T-helper 1 cell treated with Interleukin-12 subunit alpha and Interleukin-12 subunit beta and Interleukin-4 antibody, amounts not matched to agents 30 ng/mL and 1 ng/mL, for 36 hours (primary cell): Measurements from ENCODE around the gene KLHL33. TPM values are rescaled to one million over a fixed set of nuclear protein-coding genes. Genes with fewer than 3 reads are reported as not detected.

Experiments
- intact Hi-C: fragments of 100-400 bp; cut with micrococcal nuclease; formaldehyde crosslinking; loops from one replicate; pipeline ENCODE4 v1.15.1; 2024
- total RNA-seq: library from RNA; stranded (reverse); gene quantifications from 2 replicates; pipeline ENCODE4 v1.2.3, GENCODE V29; 2022

The KLHL33 gene
- total RNA-seq, 1 donor from 2014 or later: not detected

- intact Hi-C loops: no loop called here
Measured at GRCh38 chr14:20418501-20418909, 17.5 kb downstream of the KLHL33 start.

GRCh38 chr14:20417250-20418186 is 18.4 kb downstream of the KLHL33 start:
- intact Hi-C loops: no loop called here

- intact Hi-C loops: no loop called here
Measured at GRCh38 chr14:20416223-20416622, 19.7 kb downstream of the KLHL33 start.

- intact Hi-C loops: loop anchor here (1.0 kb wide), 1 partner anchor 194 kb away; no protein-coding TSS in a partner anchor
Measured at GRCh38 chr14:20415782-20416206, 20.2 kb downstream of the KLHL33 start.

- intact Hi-C loops: loop anchor here (1.0 to 2.0 kb wide), 10 partner anchors 28 to 577 kb away; partner anchors contain the start of genes APEX1, CCNB1IP1, PARP2 and PIP4P1
Measured at GRCh38 chr14:20413744-20414082, 22.3 kb downstream of the KLHL33 start.

GRCh38 chr14:20412876-20413743 is 22.9 kb downstream of the KLHL33 start, which contains the start of gene TEP1:
Gene TEP1 (minus strand): TSS chr14:20413501. CDS start chr14:20408439, 5,062 bp downstream.
- intact Hi-C loops: loop anchor here (1.0 to 2.0 kb wide), 13 partner anchors 12 to 578 kb away; partner anchors contain the start of genes APEX1, CCNB1IP1, PARP2 and PIP4P1

- intact Hi-C loops: loop anchor here (1.0 to 2.0 kb wide), 7 partner anchors 11 to 578 kb away; partner anchors contain the start of genes CCNB1IP1 and TTC5
Measured at GRCh38 chr14:20412411-20412810, 23.6 kb downstream of the KLHL33 start.

- intact Hi-C loops: no loop called here
Measured at GRCh38 chr14:20409226-20409625, 26.7 kb downstream of the KLHL33 start.

GRCh38 chr14:20403521-20403920 is 32.4 kb downstream of the KLHL33 start:
- intact Hi-C loops: no loop called here

GRCh38 chr14:20400965-20401593 is 34.9 kb downstream of the KLHL33 start:
- intact Hi-C loops: loop anchor here (1.0 to 2.0 kb wide), 2 partner anchors 11 to 54 kb away; partner anchors contain the start of genes APEX1 and OSGEP

GRCh38 chr14:20400589-20400964 is 35.4 kb downstream of the KLHL33 start:
- intact Hi-C loops: loop anchor here (2.0 kb wide), 1 partner anchor 54 kb away; the partner anchor contains the start of genes APEX1 and OSGEP

GRCh38 chr14:20397511-20397910 is 38.5 kb downstream of the KLHL33 start:
- intact Hi-C loops: no loop called here

- intact Hi-C loops: no loop called here
Measured at GRCh38 chr14:20391505-20391904, 44.5 kb downstream of the KLHL33 start.

GRCh38 chr14:20388159-20388558 is 47.8 kb downstream of the KLHL33 start:
- intact Hi-C loops: no loop called here

GRCh38 chr14:20387576-20387975 is 48.4 kb downstream of the KLHL33 start:
- intact Hi-C loops: no loop called here

- intact Hi-C loops: no loop called here
Measured at GRCh38 chr14:20386276-20386855, 49.6 kb downstream of the KLHL33 start.

- intact Hi-C loops: no loop called here
Measured at GRCh38 chr14:20384886-20385285, 51.1 kb downstream of the KLHL33 start.

- intact Hi-C loops: no loop called here
Measured at GRCh38 chr14:20384321-20384720, 51.6 kb downstream of the KLHL33 start.

GRCh38 chr14:20383636-20384035 is 52.3 kb downstream of the KLHL33 start:
- intact Hi-C loops: no loop called here

- intact Hi-C loops: no loop called here
Measured at GRCh38 chr14:20383032-20383431, 52.9 kb downstream of the KLHL33 start.
